Keratinocyte (primary cell): ENCODE results near the gene CAPN5. TPM values are rescaled to one million over a fixed set of nuclear protein-coding genes. Genes with fewer than 3 reads are reported as not detected.

Experiments used
- DNase-seq: peaks from one replicate; pipeline ENCODE4 v3.0.0-alpha.2; 2011; ENCODE audit warnings: low read depth, missing footprints, low spot score
- FAIRE-seq: peaks from 2 replicates; lab custom pipeline; 2011; peaks lifted over from hg19 to GRCh38; lab: Jason Lieb, UNC
- H2AFZ ChIP-seq: 2 replicates; pipeline ENCODE4 v1.6.0; 2012; ENCODE audit warnings: low read length, control low read depth, inconsistent platforms; ENCODE audit not compliant: control insufficient read depth
- H3K27ac ChIP-seq: 2 replicates; pipeline ENCODE4 v1.5.1; 2011; ENCODE audit warnings: low read length; ENCODE audit not compliant: control insufficient read depth, insufficient read depth
- H3K27me3 ChIP-seq: 3 replicates; pipeline ENCODE4 v1.6.0; 2011; ENCODE audit warnings: low read length; ENCODE audit not compliant: control insufficient read depth, insufficient read depth; ENCODE audit errors: extremely low read depth
- H3K36me3 ChIP-seq, 2 experiments: 2 replicates in 1 of 2; 3 replicates in 1 of 2; pipeline ENCODE4 v1.5.1; 2011; ENCODE audit warnings: low read length in 2 of 2, mild to moderate bottlenecking in 1 of 2; ENCODE audit not compliant: control insufficient read depth in 2 of 2, insufficient read depth in 2 of 2; ENCODE audit errors: extremely low read depth in 1 of 2
- H3K4me1 ChIP-seq: 3 replicates; pipeline ENCODE4 v1.5.1; 2011; ENCODE audit warnings: low read length; ENCODE audit not compliant: control insufficient read depth, insufficient read depth; ENCODE audit errors: extremely low read depth
- H3K4me2 ChIP-seq: 3 replicates; pipeline ENCODE4 v1.6.0; 2011; ENCODE audit warnings: low read depth, low read length; ENCODE audit not compliant: control insufficient read depth, insufficient read depth; ENCODE audit errors: extremely low read depth
- H3K4me3 ChIP-seq, 3 experiments: fragments of 200-600 bp in 1 of 3; sonication (generic) in 1 of 3; 2 replicates in 2 of 3; 3 replicates in 1 of 3; pipeline ENCODE4 v1.5.1; 2011 to 2016; ENCODE audit warnings: low read length in 3 of 3, mild to moderate bottlenecking in 3 of 3, control low read depth in 2 of 3, inconsistent platforms in 1 of 3, low read depth in 1 of 3, mixed read lengths in 1 of 3, mixed run types in 1 of 3, moderate library complexity in 1 of 3; ENCODE audit not compliant: control insufficient read depth in 2 of 3, insufficient read depth in 2 of 3; ENCODE audit errors: extremely low read depth in 1 of 3
- H3K79me2 ChIP-seq: 2 replicates; pipeline ENCODE4 v1.6.0; 2012; ENCODE audit warnings: low read length; ENCODE audit not compliant: control insufficient read depth, insufficient read depth
- H3K9ac ChIP-seq: 3 replicates; pipeline ENCODE4 v1.6.0; 2011; ENCODE audit warnings: low read length; ENCODE audit not compliant: control insufficient read depth, insufficient read depth; ENCODE audit errors: extremely low read depth
- H3K9me1 ChIP-seq: 3 replicates; pipeline ENCODE4 v1.6.0; 2011; ENCODE audit warnings: low read length; ENCODE audit not compliant: control insufficient read depth, insufficient read depth; ENCODE audit errors: extremely low read depth
- H3K9me3 ChIP-seq: 2 replicates; pipeline ENCODE4 v1.5.1; 2012; ENCODE audit warnings: low read depth, low read length; ENCODE audit not compliant: control insufficient read depth
- H4K20me1 ChIP-seq: 3 replicates; pipeline ENCODE4 v1.6.0; 2011; ENCODE audit warnings: low read length; ENCODE audit not compliant: control insufficient read depth, insufficient read depth; ENCODE audit errors: extremely low read depth
- CTCF ChIP-seq, 3 experiments: IDR thresholded peaks in 1 of 3; conservative IDR thresholded peaks in 1 of 3; optimal IDR thresholded peaks in 1 of 3; 2 replicates in 2 of 3; 3 replicates in 1 of 3; pipeline versions ENCODE3 to v1.5.1; 2011; ENCODE audit warnings: low read length in 3 of 3, mild to moderate bottlenecking in 3 of 3, moderate library complexity in 2 of 3, control low read depth in 1 of 3, inconsistent platforms in 1 of 3; ENCODE audit not compliant: insufficient read depth in 2 of 3; ENCODE audit errors: extremely low read depth in 1 of 3
- EZH2 ChIP-seq: IDR thresholded peaks from one replicate; pipeline ENCODE4 v1.6.1; 2012; ENCODE audit warnings: inconsistent platforms, mild to moderate bottlenecking, low read length, moderate library complexity
- dilution Hi-C: fragments of 300-500 bp; cut with MboI; formaldehyde crosslinking; loops from one replicate; pipeline ENCODE4 v1.7.0; 2020; ENCODE audit warnings: low sequenced_read_pairs; ENCODE audit not compliant: extremely low pct_ligation_motif_present
- polyA plus RNA-seq, 5 experiments: library from polyadenylated mRNA; depleted of rRNA in 3 of 5; stranded (reverse) in 3 of 5; stranded (forward) in 1 of 5; unstranded in 1 of 5; fragments of >200 nt; gene quantifications; 1 replicate in 1 of 5; 2 replicates in 3 of 5; 3 replicates in 1 of 5; pipeline versions ENCODE4 v1.2.1 to v1.2.3, GENCODE V29; 2011 to 2012; ENCODE audit warnings: missing spikeins in 2 of 5, low read depth in 1 of 5, low replicate concordance in 1 of 5

CAPN5 gene
- polyA plus RNA-seq, 1 donor (not counting 4 experiments of a cell fraction or from before 2014, with no cell fraction given): 1.2 TPM

- Histone ChIP-seq H3K9me1 (no peaks in the 10 kb centered on the region), H3K4me3 (no peak overlapping the region), H3K27me3 (peaks cover 20% of the 10 kb centered on the region), H3K4me2 (no peak overlapping the region), H3K27ac (no peak overlapping the region), H3K79me2 (no peaks in the 10 kb centered on the region), H3K4me1 (peaks cover 4% of the 10 kb centered on the region), H3K9ac (no peak overlapping the region), H3K9me3 (no peaks in the 10 kb centered on the region), H4K20me1 (no peaks in the 10 kb centered on the region), H3K36me3 (no peaks in the 10 kb centered on the region), H2AFZ (no peak overlapping the region)
- FAIRE-seq (no peak), DNase-seq (no peak)
- TF ChIP-seq CTCF (optimal IDR thresholded peaks at IDR 0.05 in 1 of 3, IDR thresholded peaks at IDR 0.05 in 1 of 3, conservative IDR thresholded peaks at IDR 0.05 in 1 of 3; ENCODE audit: extremely low read depth in 1 of 3, insufficient read depth in 2 of 3, low read length in 3 of 3) (no peak), EZH2 (no peak)
- dilution Hi-C loops: no loop called here
Observed at GRCh38 chr11:77150836-77151235, 84.1 kb downstream of the CAPN5 start.

DNA sequence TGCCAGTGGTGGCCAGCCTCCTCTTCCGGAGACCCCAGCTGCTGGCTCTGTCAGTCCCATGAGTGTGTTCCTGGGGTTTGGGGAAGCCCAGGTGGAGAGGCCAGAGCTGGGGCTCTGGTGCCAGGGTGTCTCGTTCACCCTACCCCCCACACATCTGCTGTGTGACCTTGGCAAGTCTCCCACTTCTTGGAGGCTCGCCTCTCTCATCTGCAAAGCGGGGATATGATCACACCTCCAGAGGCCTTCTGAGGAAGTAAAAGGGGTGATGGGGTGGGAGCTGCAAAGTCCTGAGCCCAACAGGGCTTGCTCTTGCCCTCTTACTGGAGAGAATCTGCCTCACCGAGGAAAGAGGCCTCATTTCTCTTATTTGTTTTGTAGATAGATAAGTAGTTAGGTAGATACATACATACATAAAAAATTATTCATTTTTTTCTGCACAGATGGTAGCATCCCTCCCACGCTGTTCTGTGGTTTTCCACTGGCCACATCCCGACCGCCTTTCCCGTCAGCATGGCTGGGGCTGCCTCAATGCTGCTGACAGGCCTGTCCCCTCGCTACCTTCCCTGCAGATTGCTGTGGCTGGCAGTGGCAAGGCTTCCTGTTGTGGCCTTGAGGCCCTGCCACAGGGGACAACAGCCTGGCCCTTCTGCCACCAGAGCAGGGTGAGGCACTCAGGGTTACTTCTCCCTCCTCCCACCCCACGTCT lies 85.2 kb downstream of the CAPN5 start:
- TF ChIP-seq CTCF (optimal IDR thresholded peaks at IDR 0.05 in 1 of 3, IDR thresholded peaks at IDR 0.05 in 1 of 3, conservative IDR thresholded peaks at IDR 0.05 in 1 of 3; ENCODE audit: extremely low read depth in 1 of 3, insufficient read depth in 2 of 3, low read length in 3 of 3): no peak
- TF ChIP-seq EZH2: no peak
- no peaks in the 10 kb centered on the region for H3K9me1 ChIP-seq
- no peaks in the 10 kb centered on the region for H3K9me3 ChIP-seq
- peaks cover 4% of the 10 kb centered on the region for H3K4me1 ChIP-seq
- no peak for FAIRE-seq
- no peak for DNase-seq
- H3K4me2 ChIP-seq: no peak overlapping the region
- no peak overlapping the region for H3K4me3 ChIP-seq
- H3K27me3 ChIP-seq: peaks cover 8% of the 10 kb centered on the region
- no peaks in the 10 kb centered on the region for H3K36me3 ChIP-seq
- H2AFZ ChIP-seq: no peak overlapping the region
- no peaks in the 10 kb centered on the region for H4K20me1 ChIP-seq
- dilution Hi-C loops: no loop called here
- no peak overlapping the region for H3K27ac ChIP-seq
- H3K9ac ChIP-seq: no peak overlapping the region
- no peaks in the 10 kb centered on the region for H3K79me2 ChIP-seq
